Tibial nerve (tissue), 4 donors: ENCODE data around the gene F10.

Experiments used
- EP300 ChIP-seq, 2 donors: sonication (generic); formaldehyde crosslinking; IDR thresholded peaks; one replicate each; pipeline ENCODE4 v1.6.1; 2017; ENCODE audit warnings: antibody characterized with exemption in 2 of 2, mild to moderate bottlenecking in 1 of 2
- POLR2A ChIP-seq, 2 donors: fragments of 450-650 bp; IDR thresholded peaks; one replicate each; pipeline ENCODE4 v1.6.1; 2017; ENCODE audit warnings: antibody characterized with exemption in 2 of 2, mild to moderate bottlenecking in 2 of 2, moderate library complexity in 2 of 2
- TF ChIP-seq, protein P1 (sequence below), 5 experiments: fragments of 200-600 bp in 3 of 5; fragments of 450-650 bp in 2 of 5; sonication (generic) in 3 of 5; IDR thresholded peaks; one replicate each; pipeline ENCODE4 v1.5.1; 2016 to 2019; ENCODE audit warnings: antibody characterized with exemption in 5 of 5, mild to moderate bottlenecking in 3 of 5, moderate library complexity in 2 of 5

DNA sequence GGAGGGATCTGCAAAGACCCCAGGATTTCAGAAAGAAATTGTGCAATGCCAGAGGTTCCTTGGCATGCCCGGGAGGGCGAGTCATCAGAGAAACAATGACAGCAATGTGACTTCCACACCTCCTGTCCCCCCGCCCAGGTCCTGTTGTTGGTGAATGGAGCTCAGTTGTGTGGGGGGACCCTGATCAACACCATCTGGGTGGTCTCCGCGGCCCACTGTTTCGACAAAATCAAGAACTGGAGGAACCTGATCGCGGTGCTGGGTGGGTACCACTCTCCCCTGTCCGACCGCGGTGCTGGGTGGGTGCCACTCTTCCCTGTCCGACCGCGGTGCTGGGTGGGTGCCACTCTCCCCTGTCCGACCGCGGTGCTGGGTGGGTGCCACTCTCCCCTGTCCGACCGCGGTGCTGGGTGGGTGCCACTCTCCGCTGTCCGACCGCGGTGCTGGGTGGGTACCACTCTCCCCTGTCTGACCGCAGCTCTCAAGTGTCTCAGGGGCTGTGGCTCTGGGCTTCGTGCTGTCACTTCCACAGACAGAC, 5.2 kb upstream of the F10 start:
- no peak for TF ChIP-seq POLR2A (IDR thresholded peaks at IDR 0.05)
- no peak for TF ChIP-seq EP300 (IDR thresholded peaks at IDR 0.05)
- TF ChIP-seq, protein P1, sequence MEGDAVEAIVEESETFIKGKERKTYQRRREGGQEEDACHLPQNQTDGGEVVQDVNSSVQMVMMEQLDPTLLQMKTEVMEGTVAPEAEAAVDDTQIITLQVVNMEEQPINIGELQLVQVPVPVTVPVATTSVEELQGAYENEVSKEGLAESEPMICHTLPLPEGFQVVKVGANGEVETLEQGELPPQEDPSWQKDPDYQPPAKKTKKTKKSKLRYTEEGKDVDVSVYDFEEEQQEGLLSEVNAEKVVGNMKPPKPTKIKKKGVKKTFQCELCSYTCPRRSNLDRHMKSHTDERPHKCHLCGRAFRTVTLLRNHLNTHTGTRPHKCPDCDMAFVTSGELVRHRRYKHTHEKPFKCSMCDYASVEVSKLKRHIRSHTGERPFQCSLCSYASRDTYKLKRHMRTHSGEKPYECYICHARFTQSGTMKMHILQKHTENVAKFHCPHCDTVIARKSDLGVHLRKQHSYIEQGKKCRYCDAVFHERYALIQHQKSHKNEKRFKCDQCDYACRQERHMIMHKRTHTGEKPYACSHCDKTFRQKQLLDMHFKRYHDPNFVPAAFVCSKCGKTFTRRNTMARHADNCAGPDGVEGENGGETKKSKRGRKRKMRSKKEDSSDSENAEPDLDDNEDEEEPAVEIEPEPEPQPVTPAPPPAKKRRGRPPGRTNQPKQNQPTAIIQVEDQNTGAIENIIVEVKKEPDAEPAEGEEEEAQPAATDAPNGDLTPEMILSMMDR (IDR thresholded peaks at IDR 0.05), result no peak
